IPS DF 6.9 (cell line): Measurements from ENCODE around the gene KNG1.
"Not testable (repeated sequence)": the region's sequence is repeated elsewhere in the genome, so short reads cannot be mapped to it uniquely, and the experiment has no call there.

Experiments used
- DNase-seq: peaks from one replicate; pipeline ENCODE4 v3.0.0-alpha.2; 2013; ENCODE audit warnings: low read depth, low spot score
- H3K27ac ChIP-seq: one replicate; pipeline ENCODE4 v1.5.1; 2013; ENCODE audit warnings: low read length, control low read depth
- H3K27me3 ChIP-seq: 2 replicates; pipeline ENCODE4 v1.6.1; 2013; ENCODE audit warnings: mild to moderate bottlenecking, low read length; ENCODE audit not compliant: control insufficient read depth, insufficient read depth
- H3K36me3 ChIP-seq: 2 replicates; pipeline ENCODE4 v1.6.1; 2013; ENCODE audit warnings: low read length; ENCODE audit not compliant: control insufficient read depth, insufficient read depth
- H3K4me1 ChIP-seq: 2 replicates; pipeline ENCODE4 v1.6.1; 2013; ENCODE audit warnings: low read length; ENCODE audit not compliant: control insufficient read depth, insufficient read depth
- H3K4me3 ChIP-seq: 2 replicates; pipeline ENCODE4 v1.5.1; 2013; ENCODE audit warnings: mild to moderate bottlenecking, low read length
- H3K9me3 ChIP-seq: 2 replicates; pipeline ENCODE4 v1.6.1; 2013; ENCODE audit warnings: low read length, inconsistent platforms; ENCODE audit not compliant: control insufficient read depth, insufficient read depth
- WGBS: extraction: QIAGEN DNeasy Blood & Tissue Kit; methylation state at CpG from one replicate; pipeline ENCODE4 v1.1.7; 2013; ENCODE audit warnings: mixed read lengths, missing lambda C conversion rate; ENCODE audit not compliant: insufficient read length, insufficient coverage; 5-methylcytosine and 5-hydroxymethylcytosine counted together

Gene KNG1

DNA sequence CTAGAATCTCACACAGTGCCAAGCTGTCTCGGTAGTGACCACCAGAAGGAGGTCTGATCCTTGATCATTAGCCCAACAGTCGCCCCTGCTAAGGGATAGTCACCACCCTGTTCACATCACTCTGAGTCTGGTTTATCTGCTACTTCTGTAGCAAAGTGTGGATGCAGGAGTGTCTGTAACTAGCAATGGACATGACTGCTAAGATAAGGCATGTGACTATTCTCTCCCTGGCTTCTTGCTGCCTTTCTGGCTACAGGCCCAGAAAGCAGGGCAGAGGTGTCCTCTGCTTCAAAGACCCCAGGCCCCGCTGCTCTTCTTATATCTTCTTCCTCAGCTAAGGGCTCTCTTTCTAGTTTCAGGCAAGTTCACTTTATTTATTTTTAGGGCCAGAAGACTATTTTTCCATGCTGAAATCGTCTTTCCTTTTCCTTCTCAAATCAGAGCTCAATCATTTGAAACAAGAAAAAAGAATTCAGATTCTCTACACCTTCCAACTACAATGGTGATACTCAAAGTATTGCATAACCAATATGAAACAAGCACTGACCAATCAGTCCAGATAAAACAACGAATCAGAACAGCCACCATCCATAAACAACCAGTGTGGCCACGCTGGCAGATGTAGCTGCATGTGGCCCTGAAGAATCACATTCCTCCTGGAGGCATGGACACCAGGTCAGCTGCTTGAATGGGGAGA lies 8.0 kb upstream of the KNG1 start:
- no CpG with 5 or more reads among the region's 6 CpGs for WGBS
- Histone ChIP-seq H3K9me3 (no peaks in the 10 kb centered on the region), H3K27ac (no peak overlapping the region), H3K27me3 (no peaks in the 10 kb centered on the region), H3K4me3 (no peak overlapping the region), H3K36me3 (no peaks in the 10 kb centered on the region), H3K4me1 (peaks cover 1% of the 10 kb centered on the region)
- no peak for DNase-seq

DNA sequence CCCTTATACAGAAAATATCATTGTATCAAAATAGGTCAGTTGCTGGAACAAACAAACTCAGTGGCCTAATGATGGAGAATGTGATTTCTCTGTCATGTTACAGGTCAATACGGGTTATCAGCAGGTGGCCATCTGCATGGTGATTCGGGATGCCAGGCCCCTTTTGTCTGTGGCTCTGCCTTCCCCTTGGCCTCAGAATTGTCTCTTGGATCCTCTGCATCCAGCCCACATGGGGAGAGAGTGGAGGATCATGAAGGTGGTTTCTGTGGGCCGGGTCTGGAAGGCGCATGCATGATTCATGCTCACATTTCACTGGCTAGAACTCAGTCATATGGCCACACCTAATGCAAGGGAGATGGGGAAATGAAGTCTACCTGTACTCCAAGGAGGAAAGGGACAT lies 6.5 kb upstream of the KNG1 start:
- H3K4me1 ChIP-seq, H3K4me3 ChIP-seq, DNase-seq, H3K27ac ChIP-seq, H3K9me3 ChIP-seq, H3K36me3 ChIP-seq, H3K27me3 ChIP-seq: not testable (repeated sequence)
- WGBS = no CpG with 5 or more reads among the region's 4 CpGs

DNA sequence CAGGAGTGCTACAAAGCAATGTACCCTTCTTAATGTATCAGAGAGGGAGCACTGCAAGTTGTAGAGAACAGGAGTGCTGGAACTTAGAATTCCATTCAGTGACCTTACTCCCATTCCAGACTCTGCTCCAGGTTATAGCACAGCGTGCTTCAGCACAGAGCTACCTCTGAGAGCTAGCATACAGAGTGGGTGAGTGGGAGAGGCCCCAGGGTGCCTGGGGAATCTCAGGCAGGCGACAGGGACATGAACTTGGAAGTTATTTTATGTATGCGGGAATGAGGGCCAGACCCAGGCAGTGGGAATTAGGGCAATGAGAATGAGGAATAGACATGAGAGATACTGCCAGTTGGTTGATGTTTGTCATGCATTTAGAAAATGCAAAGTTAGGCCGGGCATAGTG lies 3.7 kb upstream of the KNG1 start:
- H3K36me3 ChIP-seq = no peaks in the 10 kb centered on the region
- no CpG with 5 or more reads among the region's 4 CpGs for WGBS

DNA sequence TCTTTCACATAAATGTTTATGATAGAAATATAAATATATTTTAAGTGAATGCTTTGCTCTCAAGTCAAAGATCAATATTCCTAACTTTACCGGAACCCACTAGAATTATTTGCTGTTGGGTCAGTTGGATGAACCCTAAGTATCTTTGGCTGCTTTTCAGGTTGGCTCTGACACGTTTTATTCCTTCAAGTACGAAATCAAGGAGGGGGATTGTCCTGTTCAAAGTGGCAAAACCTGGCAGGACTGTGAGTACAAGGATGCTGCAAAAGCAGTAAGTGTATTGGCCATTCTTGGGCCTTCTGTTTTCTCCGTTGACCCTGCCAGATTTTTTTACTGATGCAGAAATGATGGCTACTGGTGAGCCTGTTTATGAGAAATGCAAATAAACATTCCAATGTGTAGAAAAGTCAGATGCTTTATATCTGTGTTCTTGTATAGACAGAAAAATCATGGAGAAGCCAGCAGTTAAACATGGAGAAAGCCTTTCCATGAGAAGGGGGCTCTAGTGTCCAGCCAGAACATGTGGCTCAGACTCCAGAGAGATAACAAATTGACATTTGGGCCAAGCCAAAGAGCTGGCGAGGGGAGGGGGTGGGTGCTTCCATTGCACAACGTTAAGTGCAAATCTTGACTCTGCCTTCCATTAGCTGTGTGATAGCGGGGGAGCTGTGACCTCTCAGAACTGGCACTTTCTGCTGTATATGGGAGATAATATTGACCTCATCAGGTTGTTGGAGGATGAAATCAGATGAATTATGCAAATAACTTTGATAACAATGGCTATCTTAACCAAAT lies 3.0 kb downstream of the KNG1 start:
- Histone ChIP-seq H3K4me3 (no peak overlapping the region), H3K36me3 (no peaks in the 10 kb centered on the region), H3K4me1 (0 out of 2 replicates have a peak, but pooled peaks cover 2% of the 10 kb centered on the region), H3K27ac (no peak overlapping the region), H3K27me3 (no peaks in the 10 kb centered on the region), H3K9me3 (no peaks in the 10 kb centered on the region)
- WGBS = no CpG with 5 or more reads among the region's 7 CpGs
- no peak for DNase-seq

More for the DNA sequence above, 3.7 kb upstream of the KNG1 start:
- DNase-seq = no peak
- Histone ChIP-seq H3K9me3 (no peaks in the 10 kb centered on the region), H3K4me1 (peaks cover 1% of the 10 kb centered on the region), H3K27me3 (no peaks in the 10 kb centered on the region), H3K4me3 (no peak overlapping the region), H3K27ac (no peak overlapping the region)

DNA sequence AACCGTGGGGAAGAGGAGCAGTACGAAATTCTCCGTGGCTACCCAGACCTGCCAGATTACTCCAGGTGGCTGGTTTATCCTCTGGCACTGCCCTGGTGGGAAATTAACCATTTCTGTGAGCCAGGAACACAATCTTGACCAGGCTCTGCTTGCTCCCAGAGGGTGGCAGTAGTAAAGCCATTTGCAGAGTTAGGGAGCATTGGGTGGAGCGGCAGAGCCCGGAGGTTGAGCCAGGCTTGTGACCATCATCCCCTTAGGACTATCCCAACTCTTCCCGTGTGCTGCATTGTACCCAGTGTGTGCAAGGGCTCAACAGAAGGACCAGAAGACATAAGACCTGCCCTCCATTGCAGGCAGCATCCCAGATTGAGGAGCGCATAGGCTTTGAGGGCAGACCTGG lies 5.3 kb downstream of the KNG1 start:
- WGBS = no CpG with 5 or more reads among the region's 7 CpGs
- no peaks in the 10 kb centered on the region for H3K9me3 ChIP-seq

DNA sequence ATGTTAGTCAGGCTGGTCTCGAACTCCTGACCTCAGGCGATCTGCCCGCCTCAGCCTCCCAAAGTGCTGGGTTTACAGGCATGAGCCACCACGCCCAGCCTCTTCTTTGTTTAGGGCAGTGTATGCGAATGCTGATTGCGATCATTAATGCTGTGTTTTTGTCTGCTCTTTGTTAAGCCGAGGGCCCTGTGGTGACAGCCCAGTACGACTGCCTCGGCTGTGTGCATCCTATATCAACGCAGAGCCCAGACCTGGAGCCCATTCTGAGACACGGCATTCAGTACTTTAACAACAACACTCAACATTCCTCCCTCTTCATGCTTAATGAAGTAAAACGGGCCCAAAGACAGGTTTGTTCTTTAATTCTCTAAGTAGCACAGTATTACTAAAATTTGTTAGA lies 7.8 kb downstream of the KNG1 start:
- no CpG with 5 or more reads among the region's 12 CpGs for WGBS
- H3K36me3 ChIP-seq = no peaks in the 10 kb centered on the region
- H3K27ac ChIP-seq = no peak overlapping the region
- H3K4me3 ChIP-seq = no peak overlapping the region
- no peak for DNase-seq
- no peaks in the 10 kb centered on the region for H3K27me3 ChIP-seq
- no peaks in the 10 kb centered on the region for H3K9me3 ChIP-seq
- H3K4me1 ChIP-seq = 0 out of 2 replicates have a peak, but pooled peaks cover 2% of the 10 kb centered on the region

More for the DNA sequence above, 5.3 kb downstream of the KNG1 start:
- 0 out of 2 replicates have a peak, but pooled peaks cover 2% of the 10 kb centered on the region for H3K4me1 ChIP-seq
- no peak overlapping the region for H3K27ac ChIP-seq
- peak; percentile 22 for DNase-seq
- H3K4me3 ChIP-seq = no peak overlapping the region
- no peaks in the 10 kb centered on the region for H3K36me3 ChIP-seq
- no peaks in the 10 kb centered on the region for H3K27me3 ChIP-seq

DNA sequence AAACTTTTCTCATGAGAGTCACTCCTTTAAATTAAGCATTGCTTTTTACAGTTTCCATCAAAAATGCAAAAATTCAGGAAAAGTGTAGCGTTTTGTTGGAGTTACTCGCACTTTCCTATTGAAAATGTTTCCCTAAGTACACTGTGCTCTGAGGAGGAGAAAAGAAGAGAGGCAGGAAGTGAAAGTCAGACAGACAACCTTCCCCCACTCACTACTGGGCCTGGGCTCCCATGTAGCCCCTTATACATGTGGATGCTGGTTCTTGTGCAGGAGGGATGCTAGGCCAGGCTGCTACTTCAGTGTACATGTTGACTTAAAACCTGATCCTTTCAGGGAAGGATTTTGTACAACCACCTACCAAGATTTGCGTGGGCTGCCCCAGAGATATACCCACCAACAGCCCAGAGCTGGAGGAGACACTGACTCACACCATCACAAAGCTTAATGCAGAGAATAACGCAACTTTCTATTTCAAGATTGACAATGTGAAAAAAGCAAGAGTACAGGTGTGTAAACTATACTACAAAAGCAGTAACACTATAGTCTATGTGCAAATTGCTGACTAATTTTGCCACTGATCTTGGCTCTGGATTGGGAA lies 15.1 kb downstream of the KNG1 start:
- DNase-seq = no peak
- no CpG with 5 or more reads among the region's 4 CpGs for WGBS

DNA sequence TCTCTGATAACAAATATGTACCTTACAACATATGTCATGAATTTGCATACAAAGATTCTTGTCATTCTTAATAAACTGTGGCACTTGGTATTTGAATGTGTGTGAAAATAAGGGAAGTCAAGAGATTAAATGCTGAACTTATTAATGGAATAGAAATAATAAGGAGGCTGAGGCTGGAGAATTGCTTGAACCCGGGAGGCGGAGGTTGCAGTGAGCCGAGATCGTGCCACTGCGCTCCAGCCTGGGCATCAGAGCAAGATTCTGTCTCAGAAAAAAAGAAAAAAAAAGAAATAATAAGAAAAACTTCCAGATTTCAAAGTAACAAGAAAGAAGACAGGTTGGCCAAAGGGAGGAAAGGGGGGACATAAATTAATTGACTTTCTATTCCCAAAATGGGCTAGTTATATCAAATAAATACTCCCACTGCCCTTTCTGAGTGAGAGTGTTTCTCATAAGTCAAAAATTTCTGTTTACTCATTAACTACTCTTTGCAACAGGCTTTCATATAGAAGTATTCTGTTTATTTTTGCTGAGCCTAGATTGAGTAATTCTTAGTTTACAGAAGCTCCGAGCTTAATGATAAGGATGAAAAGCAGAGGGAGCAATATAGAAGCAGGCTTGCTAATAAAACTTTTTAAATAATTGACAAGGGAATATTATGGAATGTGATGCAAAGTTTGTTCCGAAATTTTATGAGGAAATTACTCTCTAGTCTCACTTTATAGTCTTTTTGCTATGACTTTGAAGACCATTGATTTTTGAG lies 25.6 kb downstream of the KNG1 start:
- H3K36me3 ChIP-seq = no peaks in the 10 kb centered on the region
- no peak overlapping the region for H3K4me3 ChIP-seq
- no CpG with 5 or more reads among the region's 7 CpGs for WGBS
- H3K9me3 ChIP-seq = no peaks in the 10 kb centered on the region
- no peaks in the 10 kb centered on the region for H3K27me3 ChIP-seq
- peaks cover 3% of the 10 kb centered on the region; the same call in 1 of the 2 replicates for H3K4me1 ChIP-seq
- no peak for DNase-seq
- no peak overlapping the region for H3K27ac ChIP-seq

More for the DNA sequence above, 15.1 kb downstream of the KNG1 start:
- no peak overlapping the region for H3K27ac ChIP-seq
- H3K36me3 ChIP-seq = no peaks in the 10 kb centered on the region
- no peak overlapping the region for H3K4me3 ChIP-seq
- H3K27me3 ChIP-seq = no peaks in the 10 kb centered on the region
- no peaks in the 10 kb centered on the region for H3K9me3 ChIP-seq
- no peaks in the 10 kb centered on the region for H3K4me1 ChIP-seq

DNA sequence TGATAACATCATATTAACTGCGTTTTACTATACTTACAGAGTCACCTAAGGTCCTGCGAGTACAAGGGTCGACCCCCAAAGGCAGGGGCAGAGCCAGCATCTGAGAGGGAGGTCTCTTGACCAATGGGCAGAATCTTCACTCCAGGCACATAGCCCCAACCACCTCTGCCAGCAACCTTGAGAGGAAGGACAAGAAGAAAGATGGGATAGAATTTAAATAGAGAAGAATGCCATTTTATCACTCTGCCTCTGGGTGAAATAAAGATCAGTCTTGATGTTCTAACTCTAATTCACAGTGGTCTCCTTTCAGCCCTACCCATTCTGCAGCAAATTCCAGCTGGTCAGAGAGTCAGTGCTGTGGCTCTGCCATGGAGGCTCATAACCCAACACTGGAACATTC lies 26.5 kb downstream of the KNG1 start:
- no peaks in the 10 kb centered on the region for H3K27me3 ChIP-seq
- no CpG with 5 or more reads among the region's 3 CpGs for WGBS
- no peak for DNase-seq
- H3K4me3 ChIP-seq = no peak overlapping the region
- no peak overlapping the region for H3K27ac ChIP-seq
- no peaks in the 10 kb centered on the region for H3K36me3 ChIP-seq
- H3K4me1 ChIP-seq = peaks cover 3% of the 10 kb centered on the region; the same call in 1 of the 2 replicates
- no peaks in the 10 kb centered on the region for H3K9me3 ChIP-seq

DNA sequence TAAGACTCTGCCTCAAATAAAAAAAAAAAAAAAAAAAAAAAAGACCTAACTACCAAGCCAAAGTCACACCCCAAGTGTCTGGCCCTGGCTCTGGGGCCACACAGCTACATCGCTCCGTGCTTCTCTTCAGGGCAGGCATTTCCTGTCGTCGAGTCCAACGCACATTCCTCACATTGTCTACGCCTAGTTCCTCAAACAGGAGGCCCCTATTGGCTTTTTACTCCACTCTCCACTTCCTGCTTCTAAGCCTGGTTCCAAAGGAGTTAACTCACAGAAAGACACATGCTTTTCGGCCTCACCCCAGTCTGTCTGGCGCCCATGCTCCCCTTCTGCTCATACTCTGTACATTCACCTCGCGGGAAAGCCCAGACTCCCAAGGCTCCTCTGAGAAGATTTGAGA lies 28.8 kb downstream of the KNG1 start:
- peak; percentile 79 for DNase-seq
- no peaks in the 10 kb centered on the region for H3K36me3 ChIP-seq
- no peak overlapping the region for H3K4me3 ChIP-seq
- H3K27me3 ChIP-seq = no peaks in the 10 kb centered on the region
- peaks cover 3% of the 10 kb centered on the region; the same call in 1 of the 2 replicates for H3K4me1 ChIP-seq
- no CpG with 5 or more reads among the region's 10 CpGs for WGBS
- no peaks in the 10 kb centered on the region for H3K9me3 ChIP-seq
- H3K27ac ChIP-seq = no peak overlapping the region
